Kidney capillary endothelial cell (primary cell): ENCODE results near the gene DOK7.

ENCODE experiments used
- DNase-seq: peaks from one replicate; pipeline ENCODE4 v3.0.0-alpha.2; 2018; ENCODE audit warnings: low spot score

Gene DOK7

GRCh38 chr4:3475713-3476260, 12.7 kb downstream of the DOK7 start:
- DNase-seq, result no peak

- no peak for DNase-seq
These were observed 13.2 kb downstream of the DOK7 start for GRCh38 chr4:3476341-3476747.

DNA sequence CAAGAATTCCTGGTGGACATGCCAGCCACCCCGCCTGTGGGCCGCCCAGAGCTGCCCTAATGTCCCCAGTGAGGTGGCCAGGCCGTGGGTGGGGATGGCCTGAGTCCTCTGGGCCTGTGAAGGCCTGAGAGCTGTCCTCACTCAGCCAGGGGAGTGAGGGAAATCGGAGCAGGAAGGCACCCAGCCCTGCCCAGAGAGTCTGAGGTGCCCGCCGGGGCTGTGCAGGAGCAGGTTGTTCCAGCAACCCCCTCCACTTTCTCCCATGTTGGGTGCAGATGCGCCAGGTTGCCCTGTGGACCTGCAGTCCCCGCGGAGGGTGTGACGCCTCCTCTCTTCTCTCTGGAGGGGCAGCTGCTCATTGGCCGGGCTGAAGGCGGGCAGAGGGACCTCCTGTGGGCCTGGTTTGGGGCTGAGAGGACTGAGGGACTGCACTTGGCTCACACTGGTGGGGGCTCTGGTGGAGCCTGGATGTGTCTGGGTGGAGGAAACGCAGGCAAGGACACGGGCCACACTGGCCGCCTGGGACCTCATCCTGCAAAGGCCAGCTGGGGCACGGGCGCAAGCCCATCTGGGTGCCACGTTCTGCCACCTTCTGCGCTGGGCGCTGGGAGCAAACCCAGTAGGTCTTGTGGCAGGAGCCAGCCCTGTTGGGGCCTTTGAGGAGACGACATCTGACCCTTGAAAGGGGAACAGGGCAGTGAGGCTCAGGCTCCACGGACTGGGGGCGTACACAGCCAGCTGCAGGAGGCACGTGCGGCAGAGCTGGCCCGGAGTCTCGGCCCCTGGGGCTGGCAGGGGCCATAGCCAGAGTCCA, 14.0 kb downstream of the DOK7 start:
- DNase-seq, result no peak

GRCh38 chr4:3477750-3478430, 14.8 kb downstream of the DOK7 start:
- DNase-seq, result no peak

DNA sequence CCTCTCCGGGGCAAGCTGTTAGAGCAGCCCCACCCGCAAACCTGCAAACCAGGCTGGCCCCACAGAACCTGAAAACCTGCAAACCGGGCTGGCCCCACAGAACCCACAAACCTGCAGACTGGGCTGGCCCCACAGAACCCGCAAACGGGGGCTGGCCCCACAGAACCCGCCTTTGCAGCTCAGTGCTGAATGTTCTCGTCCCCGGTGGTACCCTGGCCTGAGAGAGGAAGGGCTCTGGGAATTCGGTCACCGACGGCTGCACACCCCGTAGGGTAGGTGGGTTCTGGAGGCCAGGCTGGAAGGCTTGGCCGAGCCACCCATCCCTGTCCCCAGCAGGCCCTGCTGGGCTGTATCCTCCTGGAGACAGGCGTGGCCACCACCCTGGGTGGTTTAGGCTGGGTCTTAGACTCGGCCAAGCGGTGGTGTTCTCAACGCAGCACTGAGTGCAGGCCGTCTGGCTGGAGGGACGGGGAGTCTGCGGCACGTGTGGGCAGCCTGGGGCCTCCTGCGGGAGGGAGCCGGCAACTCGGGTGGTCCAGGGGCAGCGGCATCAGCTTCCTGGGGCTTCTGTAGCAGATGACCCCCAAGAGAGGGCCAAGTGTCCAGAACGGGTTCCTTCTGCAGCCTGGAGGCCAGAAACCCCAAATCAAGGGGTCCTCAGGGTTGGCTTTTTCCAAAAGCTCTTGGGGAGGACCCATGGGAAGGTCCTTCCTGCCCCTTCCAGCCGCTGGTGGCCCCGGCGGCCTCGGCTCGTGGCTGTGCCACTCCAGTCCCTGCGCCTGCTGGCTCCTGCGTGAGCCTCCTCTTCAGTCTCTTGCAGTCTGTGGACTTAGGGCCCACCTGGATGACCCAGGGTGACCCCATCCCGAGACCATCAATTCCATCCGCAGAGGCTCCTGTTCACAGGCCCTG, 15.6 kb downstream of the DOK7 start:
- DNase-seq, result no peak

DNA sequence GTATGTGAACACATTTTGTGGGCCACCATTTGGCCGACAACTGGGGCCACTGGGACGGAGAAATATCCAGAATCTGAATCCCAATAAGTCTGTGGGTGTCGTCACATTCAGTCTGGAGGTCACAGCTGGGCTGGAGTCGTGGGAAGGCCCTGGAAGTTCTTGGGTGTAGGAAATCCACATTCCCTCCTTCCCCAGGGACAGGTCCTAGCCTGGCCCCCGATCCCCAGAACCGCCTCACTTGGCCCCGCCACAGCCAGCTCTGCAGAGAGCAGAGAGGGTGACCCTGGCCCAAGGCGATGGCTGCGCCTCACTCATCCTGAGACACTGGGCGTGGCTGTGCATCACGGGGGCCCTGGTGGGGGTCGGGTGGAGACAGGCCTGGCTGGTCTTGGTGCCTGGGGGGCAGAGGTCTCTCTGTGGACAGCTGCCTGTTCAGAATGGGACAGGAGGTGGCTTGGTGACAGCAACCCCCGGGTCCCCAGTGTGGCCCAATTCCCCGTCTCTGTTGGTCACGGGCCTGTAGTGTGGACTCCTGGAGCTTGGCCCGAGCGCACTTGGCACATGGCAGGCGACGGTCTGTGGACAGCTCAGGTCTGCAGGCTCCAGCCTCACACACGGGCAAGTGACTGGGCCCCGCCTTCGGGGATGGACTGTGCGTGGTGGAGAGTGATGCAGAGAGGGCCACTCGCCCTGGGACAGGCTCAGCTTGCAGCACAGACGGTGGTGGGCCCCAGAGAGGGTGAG, 16.4 kb downstream of the DOK7 start:
- DNase-seq, result no peak

DNA sequence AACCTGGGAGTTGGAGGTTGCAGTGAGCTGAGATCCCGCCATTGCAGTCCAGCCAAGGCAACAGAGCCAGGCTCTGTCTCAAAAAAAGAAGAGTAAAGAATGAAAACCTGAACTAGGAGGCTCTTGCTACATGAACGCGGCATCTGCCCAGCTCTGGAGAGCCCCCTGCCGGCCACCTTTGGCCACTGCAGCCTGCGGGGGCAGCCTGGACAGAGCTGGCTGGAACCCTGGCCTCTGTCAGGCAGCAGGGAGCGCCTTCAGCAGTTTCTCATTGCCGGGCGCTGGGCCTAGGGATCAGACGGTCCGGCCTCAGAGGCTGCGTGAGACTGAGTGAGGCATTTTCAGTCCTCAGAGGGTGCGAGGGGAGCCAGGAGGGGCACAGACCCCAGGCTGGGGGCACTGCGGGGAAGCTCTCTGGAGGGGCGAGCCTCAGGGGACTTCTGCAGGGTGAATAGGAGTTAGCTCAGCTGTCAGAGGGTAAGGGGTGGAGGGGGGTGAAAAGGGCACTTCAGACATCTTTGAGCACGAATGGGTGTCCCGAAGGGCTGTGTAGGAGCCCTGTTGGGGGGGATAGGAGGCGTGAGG, 17.5 kb downstream of the DOK7 start:
- peak; percentile 67 for DNase-seq

- no peak for DNase-seq
These were observed 18.0 kb downstream of the DOK7 start for GRCh38 chr4:3481113-3481531.

GRCh38 chr4:3481783-3482393, 18.8 kb downstream of the DOK7 start:
- no peak for DNase-seq

DNA sequence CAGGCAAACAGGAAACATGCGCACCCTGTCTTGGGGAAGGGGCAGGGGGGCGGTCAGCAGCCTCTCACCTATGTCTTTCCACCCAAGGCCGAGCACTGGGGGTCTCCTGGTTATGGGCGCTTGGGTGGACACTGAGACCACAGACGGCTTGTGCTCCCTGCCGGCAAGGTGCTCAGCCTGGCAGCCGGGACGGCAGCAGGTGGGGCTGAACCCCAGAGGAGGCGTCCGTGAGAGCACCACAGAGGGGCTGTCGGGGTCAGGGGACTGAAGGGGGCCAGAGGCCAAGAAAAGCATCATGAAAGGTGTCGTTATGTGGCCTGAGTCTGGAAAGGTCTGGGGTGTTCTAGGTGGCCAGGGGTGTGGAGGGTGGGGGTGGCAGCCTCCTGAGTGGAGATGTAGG, 19.6 kb downstream of the DOK7 start:
- DNase-seq, result no peak

- no peak for DNase-seq
These were observed 20.4 kb downstream of the DOK7 start for GRCh38 chr4:3483471-3483921.

DNA sequence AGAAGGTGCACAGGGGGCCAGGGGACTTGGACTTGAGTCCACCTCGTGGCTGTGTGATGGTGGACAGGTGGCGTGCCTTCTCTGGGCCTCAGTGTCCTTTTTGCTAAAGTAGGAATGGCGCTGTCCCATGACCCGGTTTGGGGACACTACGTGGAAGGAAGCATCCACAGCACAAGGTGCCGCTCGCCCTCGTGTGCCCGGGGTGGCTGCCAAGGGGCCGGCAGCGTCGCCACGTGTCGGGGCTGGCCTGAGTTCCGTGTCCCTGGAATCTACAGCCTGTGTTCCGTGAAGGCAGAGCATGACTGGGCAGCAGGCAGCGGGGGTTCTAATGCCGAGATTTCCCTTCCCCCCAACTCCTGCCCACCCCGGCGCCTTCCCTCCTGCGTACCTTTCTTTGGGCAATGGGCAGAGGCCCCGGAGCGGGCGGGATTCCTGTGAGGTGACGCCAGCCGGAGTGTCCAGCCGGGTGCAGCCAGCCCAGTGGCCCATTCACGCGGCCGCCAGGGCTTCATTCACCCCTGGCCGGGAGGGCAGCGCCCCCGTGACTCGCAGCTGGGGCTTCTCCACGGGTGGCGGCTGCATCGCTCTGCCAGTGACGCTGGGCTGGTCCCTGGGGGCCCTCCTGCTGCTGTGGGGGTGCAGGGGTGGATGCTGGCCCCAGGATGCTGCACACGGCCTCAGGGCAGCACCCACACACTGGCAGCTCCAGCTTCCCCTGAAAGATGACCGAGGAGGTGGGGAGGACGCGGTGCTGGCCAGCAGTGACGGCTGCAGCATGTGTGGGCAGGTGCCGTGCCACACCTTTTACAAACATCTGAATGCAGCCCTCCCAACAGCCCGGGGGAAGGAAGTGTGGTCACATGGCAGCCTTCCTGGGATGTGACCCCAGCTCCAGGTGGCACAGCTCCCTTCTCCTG, 21.2 kb downstream of the DOK7 start:
- DNase-seq, result no peak

- no peak for DNase-seq
These were observed 22.1 kb downstream of the DOK7 start for GRCh38 chr4:3485011-3485791.

- DNase-seq, result no peak
These were observed 22.9 kb downstream of the DOK7 start for GRCh38 chr4:3485886-3486540.

GRCh38 chr4:3486541-3487540, 23.7 kb downstream of the DOK7 start:
- no peak for DNase-seq

DNA sequence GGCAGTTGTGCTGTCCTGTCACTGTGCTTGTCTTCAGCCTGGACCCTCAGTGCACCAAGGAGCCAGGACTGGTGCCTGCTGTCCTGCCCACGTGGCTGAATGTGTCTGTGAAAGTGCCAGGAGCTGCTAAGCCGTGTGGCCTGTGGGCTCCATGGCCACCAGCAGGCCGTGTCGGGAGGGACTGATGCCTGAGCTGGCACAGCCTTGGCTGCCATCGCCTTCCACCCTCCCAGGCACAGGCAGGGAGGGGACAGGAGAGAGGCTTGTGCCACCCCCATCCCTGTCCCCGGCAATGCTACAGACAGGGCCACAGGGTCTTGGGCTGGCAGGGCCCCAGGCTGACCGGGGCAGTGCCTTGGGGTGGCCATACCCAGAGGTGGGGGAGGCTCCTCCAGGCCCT, 24.8 kb downstream of the DOK7 start:
- DNase-seq, result no peak

DNA sequence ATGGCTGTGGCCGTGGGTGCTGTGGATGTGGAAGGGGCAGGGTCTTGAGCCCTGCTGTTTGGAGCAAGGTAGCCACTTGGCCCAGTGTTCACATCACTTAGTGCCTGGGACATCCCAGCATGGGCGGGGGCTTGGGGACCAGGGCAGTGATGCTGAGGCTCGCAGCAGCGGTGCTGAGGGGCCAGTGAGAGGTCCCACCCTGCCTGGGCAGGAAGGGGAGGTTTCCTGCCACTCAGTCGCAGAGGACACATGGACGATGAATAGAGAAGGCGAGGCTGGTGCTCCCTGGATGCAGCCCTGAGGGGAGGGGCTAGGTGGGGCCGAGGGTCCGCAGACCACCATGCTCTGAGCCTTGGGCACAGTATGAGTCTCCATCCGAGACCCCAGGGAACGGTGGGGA, 25.7 kb downstream of the DOK7 start:
- no peak for DNase-seq
